DLD1 (cell line): ENCODE results near the gene SSX7.
"Not testable (repeated sequence)": the region's sequence is repeated elsewhere in the genome, so short reads cannot be mapped to it uniquely, and the experiment has no call there.

Source experiments
- in situ Hi-C: cut with HindIII; loops from 2 replicates; pipeline ENCODE4 v1.10.0; 2017; ENCODE audit warnings: low sequenced_read_pairs

Gene SSX7

DNA sequence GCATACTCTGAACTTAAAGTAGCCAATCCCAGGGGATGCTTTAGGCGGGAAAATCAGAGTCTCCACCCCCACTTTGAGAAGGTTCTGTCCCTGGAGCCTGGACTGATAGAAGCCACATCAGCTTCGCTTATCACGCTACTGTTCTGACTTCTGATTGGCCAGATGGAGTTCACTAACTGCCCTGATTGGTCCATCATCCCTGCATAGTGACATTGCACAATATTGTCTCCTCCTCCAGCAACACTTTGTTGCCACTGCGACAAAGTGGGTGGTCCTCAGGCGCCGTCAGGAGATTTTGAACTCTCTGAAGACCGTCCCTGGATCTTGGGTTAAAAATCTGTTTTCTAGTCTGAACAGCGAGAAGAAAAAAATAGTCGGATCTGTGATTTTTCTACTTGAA lies at the start of gene SSX7:
SSX7 (minus strand) TSS at position 101 of the 400 bp plus-strand sequence. CDS start 1,428 bp downstream, outside the sequence.
- in situ Hi-C loops: not testable (repeated sequence)

GRCh38 chrX:52692034-52692433 lies 37.3 kb upstream of the SSX7 start:
- in situ Hi-C loops: not testable (repeated sequence)

DNA sequence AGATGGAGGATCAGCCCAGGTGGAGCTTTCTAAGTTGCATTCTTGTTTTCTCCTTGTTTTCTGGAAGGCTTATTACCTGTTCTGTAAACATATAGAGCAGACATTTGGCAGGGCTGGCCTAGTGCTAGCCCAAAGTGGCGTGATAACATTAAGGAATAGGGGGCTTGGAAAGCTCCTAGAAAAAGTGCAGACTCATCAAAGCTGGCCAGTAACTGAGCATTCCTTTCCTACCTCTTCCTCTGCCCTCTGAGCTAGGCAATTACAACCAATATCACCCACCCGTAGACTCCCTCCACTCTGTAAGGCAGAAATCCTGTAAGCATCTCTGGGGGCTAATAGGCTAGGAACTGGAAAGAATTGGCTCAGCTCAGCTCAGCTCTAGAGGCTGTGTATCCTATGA lies 7.5 kb upstream of the SSX7 start:
- in situ Hi-C loops: not testable (repeated sequence)

- in situ Hi-C loops: not testable (repeated sequence)
Observed at GRCh38 chrX:52655475-52655874, 775 bp upstream of the SSX7 start.

- in situ Hi-C loops: not testable (repeated sequence)
Observed at GRCh38 chrX:52650676-52651075, 4.0 kb downstream of the SSX7 start.

DNA sequence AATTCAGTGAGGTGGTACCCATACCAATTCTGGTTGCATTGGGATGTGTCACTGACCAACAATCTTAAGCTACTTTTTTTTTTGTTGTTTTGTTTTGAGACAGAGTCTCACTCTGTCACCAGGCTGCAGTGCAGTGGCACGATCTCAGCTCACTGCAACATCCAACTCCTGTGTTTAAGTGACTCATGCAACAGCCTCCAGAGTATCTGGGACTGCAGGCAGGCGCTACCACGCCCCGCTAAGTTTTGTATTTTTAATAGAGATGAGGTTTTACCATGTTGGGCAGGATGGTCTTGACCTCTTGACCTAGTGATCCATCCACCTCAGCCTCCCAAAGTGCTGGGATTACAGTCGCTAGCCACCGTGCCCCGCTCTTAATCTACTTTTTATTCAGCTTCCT lies 5.7 kb downstream of the SSX7 start:
- in situ Hi-C loops: not testable (repeated sequence)

GRCh38 chrX:52628483-52628882 lies 26.2 kb downstream of the SSX7 start:
- in situ Hi-C loops: not testable (repeated sequence)

DNA sequence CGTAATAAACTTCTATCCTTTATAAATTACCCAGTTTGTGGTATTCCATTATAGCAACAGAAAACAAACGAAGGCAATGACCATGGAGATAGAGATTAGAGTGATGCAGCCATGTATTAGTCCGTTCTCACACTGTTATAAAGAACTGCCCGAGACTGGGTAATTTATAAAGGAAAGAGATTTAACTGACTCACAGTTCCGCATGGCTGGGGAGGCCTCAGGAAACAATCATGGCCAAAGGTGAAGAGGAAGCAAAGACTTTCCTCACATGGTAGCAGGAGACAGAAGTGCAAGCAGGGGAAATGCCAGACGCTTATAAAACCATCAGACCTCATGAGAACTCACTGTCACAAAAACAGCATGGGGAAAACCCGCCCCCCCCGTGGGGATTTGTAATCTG lies 34.0 kb downstream of the SSX7 start:
- in situ Hi-C loops: not testable (repeated sequence)

DNA sequence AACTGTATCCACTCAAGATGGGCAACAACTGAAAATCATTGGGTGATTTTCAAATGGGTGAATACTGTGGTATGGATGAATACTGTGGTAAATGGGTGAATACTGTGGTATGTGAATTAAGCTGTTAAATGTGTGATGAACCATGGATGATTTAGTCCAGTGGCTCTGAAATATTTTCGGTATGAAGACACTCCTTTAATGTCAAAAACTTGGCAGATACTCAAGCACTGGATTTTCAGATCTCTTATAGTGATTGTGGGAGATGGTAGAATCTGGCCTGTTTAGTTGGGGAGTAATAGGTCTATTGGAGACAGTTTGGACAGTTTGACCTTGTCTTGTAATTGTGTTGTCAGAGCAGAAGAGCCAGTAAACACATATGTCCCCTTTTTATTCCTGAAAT lies 45.7 kb downstream of the SSX7 start:
- in situ Hi-C loops: no loop called here

- in situ Hi-C loops: not testable (repeated sequence)
Observed at GRCh38 chrX:52603151-52603550, 51.5 kb downstream of the SSX7 start.

- in situ Hi-C loops: no loop called here
Observed at GRCh38 chrX:52598886-52599285, 55.8 kb downstream of the SSX7 start.

DNA sequence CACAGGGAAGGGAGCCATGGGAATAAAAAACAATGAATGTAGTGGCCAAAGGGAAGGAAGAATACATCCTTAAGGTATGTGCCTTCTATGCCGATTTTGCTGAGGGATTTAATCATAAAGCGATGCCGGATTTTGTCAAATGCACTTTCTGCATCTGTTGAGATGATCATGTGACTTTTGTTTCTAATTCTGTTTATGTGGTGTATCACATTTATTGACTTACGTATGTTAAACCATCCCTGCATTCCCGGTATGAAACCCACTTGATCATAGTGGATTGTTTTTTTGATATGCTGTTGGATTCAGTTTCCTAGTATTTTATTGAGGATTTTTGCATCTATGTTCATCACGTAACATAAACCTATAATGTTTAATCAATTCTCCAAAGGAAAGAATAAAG lies 60.0 kb downstream of the SSX7 start:
- in situ Hi-C loops: no loop called here
